Fibroblast of lung (primary cell): ENCODE measurements around the gene LHFPL2.

ENCODE experiments used
- CTCF ChIP-seq, 2 donors: IDR thresholded peaks in 1 of 2; conservative IDR thresholded peaks in 1 of 2; 1 replicate in 1 of 2; 2 replicates in 1 of 2; pipeline ENCODE4 v1.5.1; 2011 to 2012; ENCODE audit warnings: low read length in 2 of 2, control low read depth in 1 of 2, inconsistent platforms in 1 of 2, low read depth in 1 of 2, mild to moderate bottlenecking in 1 of 2
- EZH2 ChIP-seq: IDR thresholded peaks from 2 replicates; pipeline ENCODE4 v1.5.1; 2012; ENCODE audit warnings: low read length, control low read depth, mild to moderate bottlenecking; ENCODE audit errors: missing control alignments

- TF ChIP-seq CTCF (conservative IDR thresholded peaks at IDR 0.05 in 1 of 2, IDR thresholded peaks at IDR 0.05 in 1 of 2; ENCODE audit: low read depth in 1 of 2, low read length in 2 of 2) = no peak
- TF ChIP-seq EZH2 = no peak
These were observed 23.6 kb downstream of the LHFPL2 start for GRCh38 chr5:78624992-78625391.
